Epithelial cell of alveolus of lung (primary cell): ENCODE measurements around the gene MAT1A. TPM values are rescaled to one million over a fixed set of nuclear protein-coding genes. Genes with fewer than 3 reads are reported as not detected.

Experiments
- total RNA-seq: library from RNA; depleted of rRNA; stranded (reverse); fragments of >200 nt; gene quantifications from 2 replicates; pipeline ENCODE4 v1.2.1, GENCODE V29; 2015

The MAT1A gene
- total RNA-seq: not detected in 2 replicates

DNA sequence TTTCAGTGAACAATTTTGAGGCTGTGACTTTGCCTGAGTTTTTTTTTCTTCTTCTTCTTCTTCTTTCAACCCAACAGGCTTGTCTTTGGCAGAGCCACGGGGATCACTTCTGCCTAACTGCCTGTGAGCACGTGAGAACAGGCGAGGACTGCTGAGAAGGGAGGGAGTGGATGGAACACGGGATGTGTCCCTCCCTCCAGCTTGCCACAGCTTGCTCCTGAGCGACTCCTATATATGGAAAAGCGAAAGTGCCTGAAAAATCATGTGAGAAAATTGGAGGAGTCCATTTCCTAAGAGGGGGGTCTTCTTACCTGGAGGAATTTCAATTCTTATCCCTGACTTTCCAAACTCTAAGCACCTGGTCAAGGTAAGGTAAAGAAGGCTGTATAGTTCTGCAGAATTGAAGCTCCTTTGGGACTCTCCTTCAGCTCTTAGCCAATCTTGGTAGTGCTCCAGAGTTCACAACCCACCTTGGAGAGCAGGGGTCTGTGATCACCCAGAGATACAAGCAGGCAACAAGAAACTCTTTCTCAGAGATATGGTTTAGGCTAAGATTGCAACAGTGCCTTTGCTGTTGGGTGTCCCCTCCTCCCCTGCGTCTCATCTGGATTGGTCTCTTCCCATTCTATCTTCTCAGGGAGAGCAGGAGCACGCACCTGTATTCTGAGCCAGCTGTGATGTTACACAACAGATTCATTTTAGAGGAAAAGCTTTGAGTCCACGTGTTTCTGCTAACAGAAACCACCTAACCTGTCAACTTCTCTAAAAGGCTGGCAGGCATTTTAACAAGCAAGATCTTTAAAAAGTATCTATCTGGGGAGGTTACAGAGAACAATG, at the start of gene MAT1A:
TSS of gene MAT1A (minus strand) at position 208 of the 837 bp plus-strand sequence. CDS start 235 bp downstream, outside the sequence.

Other genes with a start within 250 kb of the MAT1A start
- gene TMEM254, start 211.0 kb downstream of the MAT1A start, total RNA-seq: 10.1 and 16.0 TPM in 2 replicates
- gene PLAC9, start 156.9 kb downstream of the MAT1A start, total RNA-seq: 13.4 and 14.5 TPM in 2 replicates
- 109 and 153 TPM in 2 replicates for gene ANXA11, start 84.1 kb downstream of the MAT1A start, total RNA-seq
- not detected in 2 replicates for gene DYDC1, start 67.1 kb upstream of the MAT1A start, total RNA-seq
- gene DYDC2, start 67.1 kb upstream of the MAT1A start, total RNA-seq: not detected in 2 replicates
- gene PRXL2A, start 118.9 kb upstream of the MAT1A start, total RNA-seq: 26.3 and 36.1 TPM in 2 replicates
- 24.6 and 59.3 TPM in 2 replicates for gene TSPAN14, start 164.7 kb upstream of the MAT1A start, total RNA-seq
- gene SH2D4B, start 248.2 kb upstream of the MAT1A start, total RNA-seq: 0.13 TPM in 1 of 2 replicates, not detected in the other